GM12878 (cell line): ENCODE results near the gene ZNF281.

ENCODE experiments used
- EP300 ChIP-seq, 2 experiments: fragments of 150-350 bp in 1 of 2; IDR thresholded peaks; 2 replicates each; pipeline ENCODE4 v1.6.1; 2011 to 2012; ENCODE audit warnings: low read depth in 2 of 2, low read length in 2 of 2, borderline replicate concordance in 1 of 2, improper control_type of control experiment in 1 of 2, inconsistent platforms in 1 of 2; ENCODE audit not compliant: control insufficient read depth in 1 of 2
- JUNB ChIP-seq: IDR thresholded peaks from 2 replicates; pipeline ENCODE4 v1.6.1; 2016; ENCODE audit warnings: antibody characterized with exemption, mild to moderate bottlenecking
- POLR2A ChIP-seq: IDR thresholded peaks from 2 replicates; pipeline ENCODE4 v1.6.1; 2011; ENCODE audit warnings: low read depth, mild to moderate bottlenecking, low read length
- POLR2AphosphoS2 ChIP-seq: IDR thresholded peaks from 2 replicates; pipeline ENCODE4 v1.6.1; 2011; ENCODE audit warnings: low read depth, mild to moderate bottlenecking, low read length, improper control_type of control experiment, moderate library complexity
- SIN3A ChIP-seq: IDR thresholded peaks from 2 replicates; pipeline ENCODE4 v1.6.1; 2012; ENCODE audit warnings: low read depth, low read length, improper control_type of control experiment
- SIX5 ChIP-seq: IDR thresholded peaks from 2 replicates; pipeline ENCODE4 v1.6.1; 2011; ENCODE audit warnings: mild to moderate bottlenecking, low read depth, low read length, moderate library complexity; ENCODE audit not compliant: severe bottlenecking
- SP1 ChIP-seq: IDR thresholded peaks from one replicate; pipeline ENCODE4 v1.6.1; 2011; ENCODE audit warnings: low read depth, low read length
- TF ChIP-seq, protein P1 (sequence below), 3 experiments: IDR thresholded peaks in 2 of 3; conservative IDR thresholded peaks in 1 of 3; 2 replicates each; pipeline ENCODE4 v1.5.1; 2011; ENCODE audit warnings: low read depth in 3 of 3, low read length in 3 of 3, mild to moderate bottlenecking in 3 of 3, control low read depth in 2 of 3, moderate library complexity in 2 of 3, inconsistent platforms in 1 of 3, mixed read lengths in 1 of 3; ENCODE audit not compliant: control insufficient read depth in 2 of 3, insufficient read depth in 1 of 3; ENCODE audit errors: extremely low read depth in 1 of 3
- TF ChIP-seq, protein P2 (sequence below): fragments of 450-650 bp; IDR thresholded peaks from 2 replicates; pipeline ENCODE4 v1.6.1; 2018; ENCODE audit warnings: mild to moderate bottlenecking, low read depth, moderate library complexity; ENCODE audit not compliant: partially characterized antibody
- TF ChIP-seq, protein P3 (sequence below): fragments of 450-650 bp; IDR thresholded peaks from 2 replicates; pipeline ENCODE4 v1.6.1; 2016; ENCODE audit warnings: mild to moderate bottlenecking
- TF ChIP-seq, protein P4 (sequence below): fragments of 450-650 bp; IDR thresholded peaks from 2 replicates; pipeline ENCODE4 v1.6.1; 2014; ENCODE audit warnings: mild to moderate bottlenecking

DNA sequence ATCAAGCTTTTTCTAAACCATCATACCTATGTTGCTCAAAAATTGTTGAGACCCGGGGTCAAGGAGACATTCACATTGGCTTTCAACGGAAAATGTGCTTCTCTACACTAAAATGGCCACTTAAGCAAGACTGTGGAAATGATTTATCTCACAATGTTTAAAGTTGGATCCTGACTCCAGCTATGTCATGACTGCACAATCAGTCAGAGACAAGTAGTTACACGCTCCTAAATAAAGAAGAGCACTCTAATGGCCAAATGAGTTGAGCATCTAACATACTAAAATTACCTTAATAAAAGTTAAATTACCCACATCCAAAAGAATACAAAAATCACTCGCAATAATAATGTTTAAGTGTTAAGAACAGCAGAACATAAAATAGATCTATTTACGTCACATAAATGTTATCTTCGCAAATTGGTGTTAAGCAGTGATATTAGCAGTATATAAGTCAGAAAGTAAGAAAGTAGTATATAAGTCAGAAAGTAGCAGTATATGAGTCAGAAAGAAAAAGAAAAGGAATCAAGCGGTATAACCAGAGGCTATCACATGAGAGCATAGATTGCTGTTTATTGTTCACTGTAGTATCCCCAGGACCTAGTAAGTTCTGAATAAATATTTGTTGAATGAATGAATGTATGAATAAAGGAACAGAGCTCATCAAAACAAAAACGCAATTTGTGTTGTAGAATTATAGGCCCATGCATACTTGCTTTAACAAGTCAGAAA, 28.4 kb downstream of the ZNF281 start:
- TF ChIP-seq POLR2A (no peak), POLR2AphosphoS2 (no peak), SP1 (no peak), EP300 (IDR thresholded peaks at IDR 0.05; ENCODE audit: borderline replicate concordance in 1 of 2, control insufficient read depth in 1 of 2, low read depth in 2 of 2, low read length in 2 of 2) (no peak), SIN3A (no peak), SIX5 (no peak), JUNB (no peak)
- TF ChIP-seq, protein P1, sequence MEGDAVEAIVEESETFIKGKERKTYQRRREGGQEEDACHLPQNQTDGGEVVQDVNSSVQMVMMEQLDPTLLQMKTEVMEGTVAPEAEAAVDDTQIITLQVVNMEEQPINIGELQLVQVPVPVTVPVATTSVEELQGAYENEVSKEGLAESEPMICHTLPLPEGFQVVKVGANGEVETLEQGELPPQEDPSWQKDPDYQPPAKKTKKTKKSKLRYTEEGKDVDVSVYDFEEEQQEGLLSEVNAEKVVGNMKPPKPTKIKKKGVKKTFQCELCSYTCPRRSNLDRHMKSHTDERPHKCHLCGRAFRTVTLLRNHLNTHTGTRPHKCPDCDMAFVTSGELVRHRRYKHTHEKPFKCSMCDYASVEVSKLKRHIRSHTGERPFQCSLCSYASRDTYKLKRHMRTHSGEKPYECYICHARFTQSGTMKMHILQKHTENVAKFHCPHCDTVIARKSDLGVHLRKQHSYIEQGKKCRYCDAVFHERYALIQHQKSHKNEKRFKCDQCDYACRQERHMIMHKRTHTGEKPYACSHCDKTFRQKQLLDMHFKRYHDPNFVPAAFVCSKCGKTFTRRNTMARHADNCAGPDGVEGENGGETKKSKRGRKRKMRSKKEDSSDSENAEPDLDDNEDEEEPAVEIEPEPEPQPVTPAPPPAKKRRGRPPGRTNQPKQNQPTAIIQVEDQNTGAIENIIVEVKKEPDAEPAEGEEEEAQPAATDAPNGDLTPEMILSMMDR (IDR thresholded peaks at IDR 0.05 in 2 of 3, conservative IDR thresholded peaks at IDR 0.05 in 1 of 3; ENCODE audit: control insufficient read depth in 2 of 3, extremely low read depth in 1 of 3, insufficient read depth in 1 of 3, low read depth in 3 of 3, low read length in 3 of 3) = no peak
- TF ChIP-seq, protein P2, sequence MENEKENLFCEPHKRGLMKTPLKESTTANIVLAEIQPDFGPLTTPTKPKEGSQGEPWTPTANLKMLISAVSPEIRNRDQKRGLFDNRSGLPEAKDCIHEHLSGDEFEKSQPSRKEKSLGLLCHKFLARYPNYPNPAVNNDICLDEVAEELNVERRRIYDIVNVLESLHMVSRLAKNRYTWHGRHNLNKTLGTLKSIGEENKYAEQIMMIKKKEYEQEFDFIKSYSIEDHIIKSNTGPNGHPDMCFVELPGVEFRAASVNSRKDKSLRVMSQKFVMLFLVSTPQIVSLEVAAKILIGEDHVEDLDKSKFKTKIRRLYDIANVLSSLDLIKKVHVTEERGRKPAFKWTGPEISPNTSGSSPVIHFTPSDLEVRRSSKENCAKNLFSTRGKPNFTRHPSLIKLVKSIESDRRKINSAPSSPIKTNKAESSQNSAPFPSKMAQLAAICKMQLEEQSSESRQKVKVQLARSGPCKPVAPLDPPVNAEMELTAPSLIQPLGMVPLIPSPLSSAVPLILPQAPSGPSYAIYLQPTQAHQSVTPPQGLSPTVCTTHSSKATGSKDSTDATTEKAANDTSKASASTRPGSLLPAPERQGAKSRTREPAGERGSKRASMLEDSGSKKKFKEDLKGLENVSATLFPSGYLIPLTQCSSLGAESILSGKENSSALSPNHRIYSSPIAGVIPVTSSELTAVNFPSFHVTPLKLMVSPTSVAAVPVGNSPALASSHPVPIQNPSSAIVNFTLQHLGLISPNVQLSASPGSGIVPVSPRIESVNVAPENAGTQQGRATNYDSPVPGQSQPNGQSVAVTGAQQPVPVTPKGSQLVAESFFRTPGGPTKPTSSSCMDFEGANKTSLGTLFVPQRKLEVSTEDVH = no peak
- TF ChIP-seq, protein P3, sequence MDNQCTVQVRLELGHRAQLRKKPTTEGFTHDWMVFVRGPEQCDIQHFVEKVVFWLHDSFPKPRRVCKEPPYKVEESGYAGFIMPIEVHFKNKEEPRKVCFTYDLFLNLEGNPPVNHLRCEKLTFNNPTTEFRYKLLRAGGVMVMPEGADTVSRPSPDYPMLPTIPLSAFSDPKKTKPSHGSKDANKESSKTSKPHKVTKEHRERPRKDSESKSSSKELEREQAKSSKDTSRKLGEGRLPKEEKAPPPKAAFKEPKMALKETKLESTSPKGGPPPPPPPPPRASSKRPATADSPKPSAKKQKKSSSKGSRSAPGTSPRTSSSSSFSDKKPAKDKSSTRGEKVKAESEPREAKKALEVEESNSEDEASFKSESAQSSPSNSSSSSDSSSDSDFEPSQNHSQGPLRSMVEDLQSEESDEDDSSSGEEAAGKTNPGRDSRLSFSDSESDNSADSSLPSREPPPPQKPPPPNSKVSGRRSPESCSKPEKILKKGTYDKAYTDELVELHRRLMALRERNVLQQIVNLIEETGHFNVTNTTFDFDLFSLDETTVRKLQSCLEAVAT = no peak
- TF ChIP-seq, protein P4, sequence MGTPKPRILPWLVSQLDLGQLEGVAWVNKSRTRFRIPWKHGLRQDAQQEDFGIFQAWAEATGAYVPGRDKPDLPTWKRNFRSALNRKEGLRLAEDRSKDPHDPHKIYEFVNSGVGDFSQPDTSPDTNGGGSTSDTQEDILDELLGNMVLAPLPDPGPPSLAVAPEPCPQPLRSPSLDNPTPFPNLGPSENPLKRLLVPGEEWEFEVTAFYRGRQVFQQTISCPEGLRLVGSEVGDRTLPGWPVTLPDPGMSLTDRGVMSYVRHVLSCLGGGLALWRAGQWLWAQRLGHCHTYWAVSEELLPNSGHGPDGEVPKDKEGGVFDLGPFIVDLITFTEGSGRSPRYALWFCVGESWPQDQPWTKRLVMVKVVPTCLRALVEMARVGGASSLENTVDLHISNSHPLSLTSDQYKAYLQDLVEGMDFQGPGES = no peak
